Measurements from ENCODE around the gene GRIK5.

GRCh38 chr19:41971363-41971762 is 98.6 kb downstream of the GRIK5 start:
- TF ChIP-seq, protein P1, sequence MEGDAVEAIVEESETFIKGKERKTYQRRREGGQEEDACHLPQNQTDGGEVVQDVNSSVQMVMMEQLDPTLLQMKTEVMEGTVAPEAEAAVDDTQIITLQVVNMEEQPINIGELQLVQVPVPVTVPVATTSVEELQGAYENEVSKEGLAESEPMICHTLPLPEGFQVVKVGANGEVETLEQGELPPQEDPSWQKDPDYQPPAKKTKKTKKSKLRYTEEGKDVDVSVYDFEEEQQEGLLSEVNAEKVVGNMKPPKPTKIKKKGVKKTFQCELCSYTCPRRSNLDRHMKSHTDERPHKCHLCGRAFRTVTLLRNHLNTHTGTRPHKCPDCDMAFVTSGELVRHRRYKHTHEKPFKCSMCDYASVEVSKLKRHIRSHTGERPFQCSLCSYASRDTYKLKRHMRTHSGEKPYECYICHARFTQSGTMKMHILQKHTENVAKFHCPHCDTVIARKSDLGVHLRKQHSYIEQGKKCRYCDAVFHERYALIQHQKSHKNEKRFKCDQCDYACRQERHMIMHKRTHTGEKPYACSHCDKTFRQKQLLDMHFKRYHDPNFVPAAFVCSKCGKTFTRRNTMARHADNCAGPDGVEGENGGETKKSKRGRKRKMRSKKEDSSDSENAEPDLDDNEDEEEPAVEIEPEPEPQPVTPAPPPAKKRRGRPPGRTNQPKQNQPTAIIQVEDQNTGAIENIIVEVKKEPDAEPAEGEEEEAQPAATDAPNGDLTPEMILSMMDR (IDR thresholded peaks at IDR 0.05; ENCODE audit: poor library complexity): no peak
- TF ChIP-seq EZH2phosphoT487 (IDR thresholded peaks at IDR 0.05; ENCODE audit: low read depth, severe bottlenecking, unreplicated experiment) (no peak), EZH2 (IDR thresholded peaks at IDR 0.05; ENCODE audit: borderline replicate concordance) (no peak)
